KMS-11 (cell line): ENCODE results near the gene SKAP2.

Experiments
- H2AFZ ChIP-seq: fragments of 200-600 bp; sonication (generic); 2 replicates; pipeline ENCODE4 v1.6.1; 2016; ENCODE audit warnings: antibody characterized with exemption, mixed run types, low read depth
- H3K27ac ChIP-seq: fragments of 200-600 bp; sonication (generic); 2 replicates; pipeline ENCODE4 v1.6.1; 2016; ENCODE audit warnings: mild to moderate bottlenecking, mixed run types
- H3K27me3 ChIP-seq: fragments of 200-600 bp; sonication (generic); 2 replicates; pipeline ENCODE4 v1.6.1; 2017; ENCODE audit warnings: mild to moderate bottlenecking, low read depth, mixed run types, moderate library complexity; ENCODE audit not compliant: insufficient read depth
- H3K36me3 ChIP-seq: fragments of 200-600 bp; sonication (generic); 2 replicates; pipeline ENCODE4 v1.6.1; 2017; ENCODE audit warnings: mild to moderate bottlenecking, mixed run types; ENCODE audit not compliant: insufficient read depth
- H3K4me1 ChIP-seq: fragments of 200-600 bp; sonication (generic); 2 replicates; pipeline ENCODE4 v1.6.1; 2016; ENCODE audit warnings: mild to moderate bottlenecking, low read depth, mixed run types; ENCODE audit not compliant: poor library complexity, severe bottlenecking
- H3K4me2 ChIP-seq: fragments of 200-600 bp; sonication (generic); 2 replicates; pipeline ENCODE4 v1.7.0; 2016; ENCODE audit warnings: mild to moderate bottlenecking, mixed run types
- H3K4me3 ChIP-seq: fragments of 200-600 bp; sonication (generic); IDR thresholded peaks from 2 replicates; pipeline ENCODE4 v1.6.1; 2017; ENCODE audit warnings: low read depth, low read length, mixed read lengths; ENCODE audit not compliant: insufficient read depth
- H3K79me2 ChIP-seq: fragments of 200-600 bp; sonication (generic); 2 replicates; pipeline ENCODE4 v1.6.1; 2016; ENCODE audit warnings: low read depth, mixed run types; ENCODE audit not compliant: insufficient read depth
- H3K9ac ChIP-seq: fragments of 200-600 bp; sonication (generic); 2 replicates; pipeline ENCODE4 v1.6.1; 2016; ENCODE audit warnings: mild to moderate bottlenecking, mixed run types
- H4K20me1 ChIP-seq: fragments of 200-600 bp; sonication (generic); 2 replicates; pipeline ENCODE4 v1.6.1; 2016; ENCODE audit warnings: mild to moderate bottlenecking, mixed run types; ENCODE audit not compliant: insufficient read depth
- CTCF ChIP-seq: fragments of 200-600 bp; sonication (generic); conservative IDR thresholded peaks from 2 replicates; pipeline ENCODE4 v1.6.1; 2017; ENCODE audit warnings: low read depth, mild to moderate bottlenecking, antibody characterized with exemption, low read length, moderate library complexity, mixed read lengths

The SKAP2 gene

GRCh38 chr7:26792576-26792975 lies 71.8 kb downstream of the SKAP2 start:
- no peak overlapping the region for H3K27ac ChIP-seq
- no peaks in the 10 kb centered on the region; the same call in 1 of the 2 replicates for H3K36me3 ChIP-seq
- H3K4me1 ChIP-seq, result no peaks in the 10 kb centered on the region
- H3K9ac ChIP-seq, result no peak overlapping the region
- H3K79me2 ChIP-seq, result no peaks in the 10 kb centered on the region
- no peak overlapping the region for H2AFZ ChIP-seq
- H3K4me2 ChIP-seq, result no peak overlapping the region
- H4K20me1 ChIP-seq, result no peaks in the 10 kb centered on the region
- no peak for TF ChIP-seq CTCF
- no peaks in the 10 kb centered on the region for H3K27me3 ChIP-seq
- H3K4me3 ChIP-seq, result no peak overlapping the region

- Histone ChIP-seq H3K79me2 (no peaks in the 10 kb centered on the region), H3K4me1 (no peaks in the 10 kb centered on the region), H3K27ac (no peak overlapping the region), H3K4me3 (no peak overlapping the region), H2AFZ (no peak overlapping the region), H3K4me2 (no peak overlapping the region), H3K36me3 (no peaks in the 10 kb centered on the region; the same call in 1 of the 2 replicates), H4K20me1 (no peaks in the 10 kb centered on the region), H3K9ac (no peak overlapping the region), H3K27me3 (no peaks in the 10 kb centered on the region)
- TF ChIP-seq CTCF, result no peak
Observed at GRCh38 chr7:26792006-26792405, 72.4 kb downstream of the SKAP2 start.

- Histone ChIP-seq H3K4me2 (no peak overlapping the region), H4K20me1 (no peaks in the 10 kb centered on the region), H3K27me3 (no peaks in the 10 kb centered on the region), H2AFZ (no peak overlapping the region), H3K79me2 (no peaks in the 10 kb centered on the region), H3K36me3 (no peaks in the 10 kb centered on the region; the same call in 1 of the 2 replicates), H3K27ac (no peak overlapping the region), H3K4me3 (no peak overlapping the region), H3K4me1 (no peaks in the 10 kb centered on the region), H3K9ac (no peak overlapping the region)
- no peak for TF ChIP-seq CTCF
Observed at GRCh38 chr7:26789481-26790184, 74.8 kb downstream of the SKAP2 start.

- no peak overlapping the region for H3K27ac ChIP-seq
- H3K27me3 ChIP-seq, result no peaks in the 10 kb centered on the region
- H4K20me1 ChIP-seq, result no peaks in the 10 kb centered on the region
- H2AFZ ChIP-seq, result no peak overlapping the region
- no peaks in the 10 kb centered on the region for H3K4me1 ChIP-seq
- H3K79me2 ChIP-seq, result no peaks in the 10 kb centered on the region
- H3K4me3 ChIP-seq, result no peak overlapping the region
- H3K9ac ChIP-seq, result no peak overlapping the region
- no peak for TF ChIP-seq CTCF
- no peaks in the 10 kb centered on the region; the same call in 1 of the 2 replicates for H3K36me3 ChIP-seq
- H3K4me2 ChIP-seq, result no peak overlapping the region
Observed at GRCh38 chr7:26787701-26788100, 76.7 kb downstream of the SKAP2 start.
